Testis (tissue), 2 donors: ENCODE measurements around the gene ATG4B.

ENCODE experiments used
- POLR2A ChIP-seq: fragments of 450-650 bp; IDR thresholded peaks from one replicate; pipeline ENCODE4 v1.6.1; 2017; ENCODE audit warnings: antibody characterized with exemption, mild to moderate bottlenecking, moderate library complexity
- TF ChIP-seq, protein P1 (sequence below), 3 experiments: fragments of 450-650 bp in 2 of 3; fragments of 200-600 bp in 1 of 3; sonication (generic) in 1 of 3; IDR thresholded peaks; one replicate each; pipeline ENCODE4 v1.5.1; 2016 to 2019; ENCODE audit warnings: antibody characterized with exemption in 3 of 3, mild to moderate bottlenecking in 2 of 3, moderate library complexity in 1 of 3

GRCh38 chr2:241689306-241689705, 51.8 kb downstream of the ATG4B start:
- TF ChIP-seq, protein P1, sequence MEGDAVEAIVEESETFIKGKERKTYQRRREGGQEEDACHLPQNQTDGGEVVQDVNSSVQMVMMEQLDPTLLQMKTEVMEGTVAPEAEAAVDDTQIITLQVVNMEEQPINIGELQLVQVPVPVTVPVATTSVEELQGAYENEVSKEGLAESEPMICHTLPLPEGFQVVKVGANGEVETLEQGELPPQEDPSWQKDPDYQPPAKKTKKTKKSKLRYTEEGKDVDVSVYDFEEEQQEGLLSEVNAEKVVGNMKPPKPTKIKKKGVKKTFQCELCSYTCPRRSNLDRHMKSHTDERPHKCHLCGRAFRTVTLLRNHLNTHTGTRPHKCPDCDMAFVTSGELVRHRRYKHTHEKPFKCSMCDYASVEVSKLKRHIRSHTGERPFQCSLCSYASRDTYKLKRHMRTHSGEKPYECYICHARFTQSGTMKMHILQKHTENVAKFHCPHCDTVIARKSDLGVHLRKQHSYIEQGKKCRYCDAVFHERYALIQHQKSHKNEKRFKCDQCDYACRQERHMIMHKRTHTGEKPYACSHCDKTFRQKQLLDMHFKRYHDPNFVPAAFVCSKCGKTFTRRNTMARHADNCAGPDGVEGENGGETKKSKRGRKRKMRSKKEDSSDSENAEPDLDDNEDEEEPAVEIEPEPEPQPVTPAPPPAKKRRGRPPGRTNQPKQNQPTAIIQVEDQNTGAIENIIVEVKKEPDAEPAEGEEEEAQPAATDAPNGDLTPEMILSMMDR (IDR thresholded peaks at IDR 0.05): no peak
- no peak for TF ChIP-seq POLR2A
